ENCODE measurements around the gene CNTNAP1.
"Not testable (repeated sequence)": the region's sequence is repeated elsewhere in the genome, so short reads cannot be mapped to it uniquely, and the experiment has no call there.

Gene CNTNAP1

GRCh38 chr17:42686520-42687128, 4.3 kb downstream of the CNTNAP1 start:
- DNase-seq = no peak

- DNase-seq = no peak
Measured at GRCh38 chr17:42687707-42688320, 5.5 kb downstream of the CNTNAP1 start.

DNA sequence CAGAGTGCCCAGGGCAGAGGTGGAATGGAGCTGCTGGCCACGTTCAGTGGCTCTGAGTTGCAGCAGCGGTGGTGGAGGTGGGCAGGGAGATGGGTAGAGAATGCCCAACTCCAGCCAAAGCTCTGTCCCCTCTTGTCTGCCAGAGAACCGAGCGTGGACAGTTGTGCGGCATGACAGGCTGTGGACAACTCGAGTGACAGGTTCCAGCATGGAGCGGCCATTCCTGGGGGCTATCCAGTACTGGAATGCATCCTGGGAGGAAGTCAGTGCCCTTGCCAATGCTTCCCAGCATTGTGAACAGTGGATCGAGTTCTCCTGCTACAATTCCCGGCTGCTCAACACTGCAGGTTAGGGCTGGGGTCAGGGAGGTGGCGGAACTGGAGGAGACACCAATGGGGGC, 8.3 kb downstream of the CNTNAP1 start:
- no peak for DNase-seq

DNA sequence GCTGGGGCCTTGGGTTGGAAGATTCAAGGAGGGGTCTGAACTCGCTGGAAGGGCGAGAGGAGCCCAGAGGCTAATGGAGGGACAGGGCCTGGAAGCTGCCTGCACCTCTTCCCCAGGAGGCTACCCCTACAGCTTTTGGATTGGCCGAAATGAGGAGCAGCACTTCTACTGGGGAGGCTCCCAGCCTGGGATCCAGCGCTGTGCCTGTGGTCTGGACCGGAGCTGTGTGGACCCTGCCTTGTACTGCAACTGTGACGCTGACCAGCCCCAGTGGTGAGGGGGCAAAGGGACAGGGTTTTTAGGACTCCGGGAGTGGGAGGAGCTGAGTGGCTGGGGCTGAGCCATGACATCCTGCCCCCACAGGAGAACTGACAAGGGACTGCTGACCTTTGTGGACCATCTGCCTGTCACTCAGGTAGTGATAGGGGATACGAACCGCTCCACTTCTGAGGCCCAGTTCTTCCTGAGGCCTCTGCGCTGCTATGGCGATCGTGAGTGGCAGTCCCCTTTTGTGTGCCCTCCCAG, 8.8 kb downstream of the CNTNAP1 start:
- no peak for DNase-seq

GRCh38 chr17:42692489-42692888, 10.2 kb downstream of the CNTNAP1 start:
- no peak for DNase-seq

DNA sequence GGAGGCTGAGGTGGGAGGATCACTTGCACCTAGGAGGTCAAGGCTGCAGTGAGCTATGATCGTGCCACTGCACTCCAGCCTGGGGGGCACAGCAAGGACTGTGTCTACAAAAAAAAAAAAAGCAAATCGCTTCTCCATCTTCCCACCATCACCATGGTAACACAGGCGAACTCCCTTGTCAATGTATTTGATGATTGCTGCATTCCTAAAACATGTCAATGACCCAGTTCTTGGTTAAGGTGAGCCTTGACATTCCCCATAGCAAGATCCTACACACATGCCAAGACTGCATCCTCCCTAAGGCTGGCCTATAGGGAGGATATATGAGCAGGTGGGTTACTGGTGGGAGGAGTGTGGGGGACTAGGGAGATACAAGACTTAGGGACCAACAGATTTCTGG, 12.2 kb downstream of the CNTNAP1 start:
- DNase-seq = no peak

GRCh38 chr17:42695500-42695899, 13.2 kb downstream of the CNTNAP1 start:
- no peak for DNase-seq

DNA sequence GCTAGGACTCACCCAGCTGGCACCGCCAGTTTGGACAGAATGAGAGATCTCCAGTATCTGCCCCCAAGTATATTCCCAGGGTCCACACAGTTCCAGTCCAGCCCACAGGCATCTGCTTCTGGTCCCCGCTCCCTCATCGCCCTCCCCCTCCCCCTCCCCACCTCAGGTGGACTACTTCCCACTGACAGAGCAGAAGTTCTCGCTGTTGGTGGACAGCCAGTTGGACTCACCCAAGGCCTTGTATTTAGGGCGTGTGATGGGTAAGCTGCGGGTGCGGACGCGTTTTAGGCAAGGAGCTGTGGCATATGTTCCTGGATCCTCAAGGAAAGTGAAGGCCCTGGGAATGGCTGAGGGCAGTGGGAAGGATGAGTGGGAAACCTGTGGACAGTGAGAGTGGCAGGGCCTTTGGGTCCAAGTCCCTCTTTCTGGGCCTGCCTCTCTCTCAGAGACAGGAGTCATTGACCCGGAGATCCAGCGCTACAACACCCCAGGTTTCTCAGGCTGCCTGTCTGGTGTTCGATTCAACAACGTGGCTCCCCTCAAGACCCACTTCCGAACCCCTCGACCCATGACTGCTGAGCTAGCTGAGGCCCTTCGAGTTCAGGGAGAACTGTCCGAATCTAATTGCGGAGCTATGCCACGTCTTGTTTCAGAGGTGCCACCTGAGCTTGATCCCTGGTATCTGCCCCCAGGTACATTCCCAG, 14.9 kb downstream of the CNTNAP1 start:
- DNase-seq = no peak

DNA sequence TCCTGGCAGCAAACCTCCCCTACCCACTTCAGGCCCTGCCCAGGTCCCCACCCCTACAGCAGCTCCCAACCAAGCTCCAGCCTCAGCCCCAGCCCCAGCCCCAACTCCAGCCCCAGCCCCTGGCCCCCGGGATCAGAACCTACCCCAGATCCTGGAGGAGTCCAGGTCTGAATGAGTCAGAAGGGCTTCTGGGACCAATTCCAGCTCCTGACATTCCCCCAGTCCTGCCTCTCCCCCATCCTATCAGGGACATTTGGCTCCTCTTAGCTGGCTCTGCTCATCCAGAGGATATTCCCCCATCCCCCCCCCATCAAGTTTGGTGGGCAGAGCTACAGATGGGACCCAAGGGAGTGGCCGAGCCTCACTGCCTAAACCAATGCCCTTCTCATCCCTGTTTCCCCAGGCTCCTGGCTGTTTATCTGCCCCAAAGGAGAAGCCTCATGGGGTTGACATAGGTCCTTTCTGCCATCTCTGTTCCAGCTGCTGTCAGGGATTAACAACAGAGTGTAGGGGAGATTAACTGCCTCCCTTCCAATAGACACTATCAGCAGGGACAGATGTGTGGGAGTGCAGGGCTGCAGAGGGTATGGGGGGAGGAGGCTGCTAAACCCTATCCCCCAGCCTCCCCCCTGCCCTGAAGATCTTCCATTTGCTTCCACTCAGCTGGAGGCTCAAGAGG, 16.5 kb downstream of the CNTNAP1 start:
- no peak for DNase-seq

DNA sequence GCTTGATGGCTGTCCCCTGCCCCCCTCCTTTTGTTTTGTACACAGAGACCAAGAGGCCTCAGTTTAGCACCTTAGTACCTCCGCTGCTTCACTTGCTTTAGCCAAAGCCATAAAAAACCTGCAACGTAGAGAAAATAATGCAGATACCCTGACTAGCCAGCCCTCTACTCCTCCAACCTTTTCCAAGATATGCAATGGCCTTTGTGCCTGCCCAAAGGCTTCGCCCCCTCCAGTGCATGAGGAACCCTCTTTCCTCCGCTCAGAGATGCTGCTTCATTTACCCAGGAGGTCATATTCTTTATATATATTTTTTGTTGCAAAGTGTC, 17.0 kb downstream of the CNTNAP1 start:
- no peak for DNase-seq

- no peak for DNase-seq
Measured at GRCh38 chr17:42700586-42701289, 18.4 kb downstream of the CNTNAP1 start.

GRCh38 chr17:42702446-42702845, 20.1 kb downstream of the CNTNAP1 start:
- no peak for DNase-seq

DNA sequence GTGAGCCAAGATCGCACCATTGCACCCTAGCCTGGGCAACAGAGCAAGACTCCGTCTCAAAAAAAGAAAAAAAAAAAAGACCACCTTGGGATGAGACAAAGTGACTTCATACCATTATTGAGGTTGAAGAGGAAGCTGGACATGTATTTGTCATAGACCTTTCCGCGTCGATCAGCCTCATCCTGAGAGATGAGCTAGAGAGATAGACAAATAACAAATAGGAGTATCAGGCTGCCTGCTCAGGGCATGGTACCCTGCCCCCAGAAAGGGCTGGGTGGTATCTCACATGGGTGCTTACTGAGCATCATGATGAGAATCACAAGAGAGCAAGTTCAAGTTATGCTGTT, 22.1 kb downstream of the CNTNAP1 start:
- DNase-seq = no peak

- no peak for DNase-seq
Measured at GRCh38 chr17:42704837-42705494, 22.6 kb downstream of the CNTNAP1 start.

DNA sequence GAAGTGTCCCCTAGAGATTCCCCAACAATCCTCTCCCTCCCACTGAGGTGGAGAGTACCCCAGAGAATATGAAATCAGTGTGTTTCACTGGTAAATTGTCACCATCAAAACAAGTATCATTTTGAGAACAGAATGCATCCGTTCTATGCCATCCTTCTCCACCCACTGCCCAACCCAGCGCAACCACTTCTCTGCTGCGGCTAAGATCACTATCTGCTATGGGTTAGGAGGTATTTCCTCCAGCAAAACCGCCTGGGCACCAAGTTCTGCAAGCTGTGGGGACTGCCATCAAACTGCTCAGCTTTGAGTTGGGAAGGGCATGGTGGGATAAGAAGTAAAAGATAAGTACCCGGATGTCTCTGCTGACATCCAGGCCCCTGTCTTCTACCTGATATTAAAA, 24.4 kb downstream of the CNTNAP1 start:
- DNase-seq = no peak

DNA sequence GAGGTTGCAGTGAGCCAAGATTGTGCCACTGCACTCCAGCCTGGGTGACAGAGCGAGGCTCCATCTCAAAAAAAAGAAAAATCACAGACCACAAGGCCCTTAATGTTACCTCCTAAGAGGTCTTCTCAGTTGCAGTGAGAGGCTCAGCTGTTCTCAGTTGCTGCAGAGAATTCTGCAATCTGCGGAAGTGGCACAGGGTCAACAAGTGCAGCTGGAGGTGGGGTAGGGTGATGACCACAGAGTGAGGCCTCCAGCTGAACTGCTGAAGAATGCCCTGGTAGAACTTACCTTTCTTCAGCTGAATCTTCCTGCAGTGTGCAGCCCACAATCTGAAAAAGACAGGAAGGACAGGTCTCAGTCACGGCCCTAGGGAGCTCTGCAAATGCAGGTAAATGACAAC, 26.3 kb downstream of the CNTNAP1 start:
- DNase-seq = no peak

GRCh38 chr17:42709561-42709960, 27.2 kb downstream of the CNTNAP1 start:
- no peak for DNase-seq

DNA sequence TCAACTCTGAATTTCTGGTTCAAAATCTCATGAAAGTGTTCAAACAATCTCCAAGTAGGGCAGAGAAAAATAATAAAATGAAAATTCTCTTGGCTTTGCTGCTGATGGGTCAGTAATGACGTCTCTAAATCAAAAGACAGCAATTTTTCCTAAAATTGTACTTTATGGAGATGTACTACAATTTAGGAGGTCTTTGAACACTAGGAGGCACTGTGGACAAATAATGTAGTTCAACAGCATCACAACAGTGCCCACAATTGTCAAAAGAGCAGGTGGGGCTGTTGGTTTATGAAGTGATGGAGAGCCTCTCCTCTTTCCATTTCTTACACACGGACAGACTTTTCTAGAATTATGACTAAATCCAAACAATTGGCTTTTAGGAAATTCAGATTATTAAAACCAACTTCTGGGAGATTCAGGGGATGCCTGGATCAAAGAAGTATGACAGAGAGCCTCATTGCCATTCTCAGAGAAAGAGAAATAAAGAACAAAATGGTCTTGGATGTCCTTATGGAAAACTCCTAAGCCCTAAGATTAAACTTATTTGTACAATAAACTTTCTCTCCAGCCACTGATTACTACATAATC, 38.8 kb downstream of the CNTNAP1 start:
- no peak for DNase-seq

DNA sequence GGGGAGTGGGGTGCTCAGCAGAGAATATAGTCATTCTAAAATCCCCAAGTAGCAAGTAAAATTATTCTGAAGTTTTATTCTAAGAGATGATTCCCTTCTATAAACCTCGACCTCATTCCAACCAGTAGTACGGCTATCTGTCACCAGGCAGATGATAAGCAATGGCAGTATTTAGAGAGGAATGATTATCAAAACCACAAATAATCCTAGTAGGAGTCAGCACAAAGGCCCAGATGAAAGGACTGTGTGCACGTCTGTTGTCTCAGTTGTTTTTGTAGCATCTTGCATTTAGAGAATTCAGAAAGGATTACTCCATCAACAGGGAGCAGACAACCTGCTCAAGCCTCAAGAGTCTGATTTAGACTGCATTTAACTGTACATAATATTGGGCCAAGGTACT, 41.3 kb downstream of the CNTNAP1 start:
- no peak for DNase-seq

DNA sequence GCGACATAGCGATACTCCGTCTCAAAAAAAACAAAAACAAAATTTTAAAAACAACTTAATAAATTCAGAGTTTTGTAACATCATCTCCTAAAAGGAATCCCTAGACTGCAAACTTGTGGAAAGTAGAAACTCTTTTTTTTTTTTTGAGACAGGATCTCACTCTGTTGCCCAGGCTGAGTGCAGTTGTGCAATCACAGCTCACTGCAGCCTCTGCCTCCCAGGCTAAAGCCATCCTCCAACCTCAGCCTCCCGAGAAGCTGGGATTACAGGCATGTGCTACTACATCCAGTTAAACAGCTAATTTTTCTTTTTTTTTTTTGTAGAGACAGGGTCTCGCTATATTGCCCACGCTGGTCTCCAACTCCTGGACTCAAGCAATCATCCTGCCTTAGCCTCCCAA, 42.8 kb downstream of the CNTNAP1 start:
- no peak for DNase-seq

DNA sequence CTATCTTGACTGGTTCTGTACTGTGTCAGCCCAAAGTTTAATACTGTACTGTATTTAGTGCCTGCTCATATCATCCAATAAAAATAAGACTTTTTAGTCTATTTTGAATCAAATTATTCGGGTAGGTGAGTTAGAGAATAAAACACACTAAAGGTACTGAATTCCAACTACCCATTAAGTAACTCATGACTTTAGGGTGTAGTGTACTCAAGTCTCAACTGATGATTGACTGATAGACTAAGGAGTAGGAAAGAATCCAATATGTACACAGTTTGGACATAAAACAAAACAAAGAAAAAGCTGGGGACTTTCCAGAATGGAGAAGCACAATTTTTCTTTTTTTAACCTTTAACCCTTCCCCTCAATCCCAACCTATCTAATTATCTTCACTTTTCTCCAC, 58.4 kb downstream of the CNTNAP1 start:
- no peak for DNase-seq

GRCh38 chr17:42742916-42743315, 60.6 kb downstream of the CNTNAP1 start:
- not testable (repeated sequence) for DNase-seq

Data from activated CD4-positive, alpha-beta T cell treated with anti-CD3 and anti-CD28 coated beads for 1 hour (primary cell).